CD4-positive, alpha-beta memory T cell (primary cell): ENCODE measurements around the gene THOP1. TPM values are rescaled to one million over a fixed set of nuclear protein-coding genes. Genes with fewer than 3 reads are reported as not detected.

ENCODE experiments used
- CTCF ChIA-PET: fragments of 350-600 bp; sonication (Branson Sonifier 250); formaldehyde crosslinking; loops from one replicate; lab custom pipeline; 2021; ENCODE audit warnings: inconsistent platforms; ENCODE audit not compliant: partially characterized antibody; lab: Charles Lee
- POLR2A ChIA-PET: fragments of 350-600 bp; sonication (Branson Sonifier 250); formaldehyde crosslinking; loops from one replicate; lab custom pipeline; 2021; ENCODE audit not compliant: partially characterized antibody; lab: Charles Lee
- DNase-seq, 5 donors: peaks; one replicate each; pipeline versions ENCODE4 v3.0.0 to v3.0.0-alpha.2; 2020 to 2022; ENCODE audit warnings: mixed read lengths in 1 of 5
- H3K27ac ChIP-seq: one replicate; pipeline ENCODE4 v1.7.0; 2013; ENCODE audit warnings: low read depth, low read length
- H3K27me3 ChIP-seq: 2 replicates; pipeline ENCODE4 v1.7.0; 2013; ENCODE audit warnings: mild to moderate bottlenecking, low read length, moderate library complexity; ENCODE audit not compliant: insufficient read depth
- H3K36me3 ChIP-seq: 2 replicates; pipeline ENCODE4 v1.7.0; 2013; ENCODE audit warnings: mild to moderate bottlenecking, low read length, moderate library complexity; ENCODE audit not compliant: insufficient read depth
- H3K4me1 ChIP-seq: 2 replicates; pipeline ENCODE4 v1.7.0; 2013; ENCODE audit warnings: mild to moderate bottlenecking, low read length, moderate library complexity; ENCODE audit not compliant: insufficient read depth
- H3K4me3 ChIP-seq, 2 donors: one replicate each; pipeline ENCODE4 v1.7.0; 2013; ENCODE audit warnings: low read length in 2 of 2, mild to moderate bottlenecking in 1 of 2
- H3K9me3 ChIP-seq, 2 donors: one replicate each; pipeline ENCODE4 v1.7.0; 2013; ENCODE audit warnings: low read length in 2 of 2, control low read depth in 1 of 2; ENCODE audit not compliant: control insufficient read depth in 1 of 2
- H3K27ac Mint-ChIP-seq, 7 donors: one replicate each; pipeline ENCODE4 v1.8.0; 2020 to 2021; ENCODE audit warnings: mixed read lengths in 7 of 7, mild to moderate bottlenecking in 6 of 7, inconsistent platforms in 3 of 7, moderate library complexity in 3 of 7
- H3K27me3 Mint-ChIP-seq, 2 donors: one replicate each; pipeline ENCODE4 v1.8.0; 2020 to 2021; ENCODE audit warnings: mixed read lengths in 2 of 2
- H3K36me3 Mint-ChIP-seq, 2 donors: one replicate each; pipeline ENCODE4 v1.8.0; 2020 to 2021; ENCODE audit warnings: mixed read lengths in 2 of 2, inconsistent platforms in 1 of 2, mild to moderate bottlenecking in 1 of 2
- H3K4me1 Mint-ChIP-seq, 4 donors: one replicate each; pipeline ENCODE4 v1.8.0; 2020 to 2021; ENCODE audit warnings: mixed read lengths in 4 of 4, mild to moderate bottlenecking in 1 of 4
- H3K4me3 Mint-ChIP-seq, 8 donors: one replicate each; pipeline ENCODE4 v1.8.0; 2020 to 2021; ENCODE audit warnings: mixed read lengths in 8 of 8, mild to moderate bottlenecking in 7 of 8, moderate library complexity in 6 of 8, inconsistent platforms in 3 of 8
- H3K9me3 Mint-ChIP-seq, 8 donors: one replicate each; pipeline ENCODE4 v1.8.0; 2020 to 2021; ENCODE audit warnings: mixed read lengths in 8 of 8, mild to moderate bottlenecking in 5 of 8, inconsistent platforms in 3 of 8, moderate library complexity in 1 of 8
- intact Hi-C: fragments of 100-400 bp; cut with micrococcal nuclease; formaldehyde crosslinking; loops from one replicate; pipeline ENCODE4 v1.15.1; 2023
- polyA plus RNA-seq, 2 donors: library from polyadenylated mRNA; unstranded; fragments of 300-500 nt; fragmentation: Illumina TruSeq; gene quantifications; one replicate each; pipeline ENCODE4 v1.2.3, GENCODE V29; 2021
- total RNA-seq, 2 experiments: library from RNA; stranded (reverse); gene quantifications; one replicate each; pipeline ENCODE4 v1.2.3, GENCODE V29; 2021

THOP1 gene
- total and polyA plus RNA-seq, 4 experiments from 2014 or later = 21.6 to 31.9 (median 25.8) TPM

GRCh38 chr19:2804156-2805004 lies 19.1 kb downstream of the THOP1 start:
- peaks cover 24 to 25% of the 10 kb centered on the region in 2 donors for H3K36me3 Mint-ChIP-seq

GRCh38 chr19:2805261-2805900 lies 20.1 kb downstream of the THOP1 start:
- H3K9me3 Mint-ChIP-seq = no peaks in the 10 kb centered on the region
- peaks cover 11% of the 10 kb centered on the region for H3K36me3 ChIP-seq
- H3K27ac ChIP-seq = no peak overlapping the region
- peaks cover 25 to 28% of the 10 kb centered on the region in 2 donors for H3K36me3 Mint-ChIP-seq
- DNase-seq = peak in 1 of 5 donors; percentile 8
- H3K27me3 Mint-ChIP-seq = no peaks in the 10 kb centered on the region
- H3K4me1 ChIP-seq = no peaks in the 10 kb centered on the region
- H3K4me3 Mint-ChIP-seq = no peak overlapping the region
- H3K4me1 Mint-ChIP-seq = peaks cover 0 to 4% (median 0%) of the 10 kb centered on the region in 4 donors
- POLR2A ChIA-PET = no interaction called here
- H3K9me3 ChIP-seq = no peaks in the 10 kb centered on the region
- no peak overlapping the region for H3K4me3 ChIP-seq
- no peak overlapping the region for H3K27ac Mint-ChIP-seq
- CTCF ChIA-PET = no interaction called here
- intact Hi-C loops = no loop called here
- H3K27me3 ChIP-seq = no peaks in the 10 kb centered on the region

More at GRCh38 chr19:2804156-2805004, 19.1 kb downstream of the THOP1 start:
- H3K4me3 ChIP-seq = no peak overlapping the region
- H3K36me3 ChIP-seq = peaks cover 11% of the 10 kb centered on the region
- no peaks in the 10 kb centered on the region for H3K9me3 ChIP-seq
- POLR2A ChIA-PET = interaction anchor here (1.2 kb wide), 1 partner anchor 19 kb away, joined by 3 read pairs; the partner anchor contains the start of gene THOP1
- CTCF ChIA-PET = no interaction called here
- H3K27me3 ChIP-seq = no peaks in the 10 kb centered on the region
- no peaks in the 10 kb centered on the region for H3K9me3 Mint-ChIP-seq
- no peak overlapping the region for H3K27ac Mint-ChIP-seq
- intact Hi-C loops = no loop called here
- peaks cover 0 to 4% (median 0%) of the 10 kb centered on the region in 4 donors for H3K4me1 Mint-ChIP-seq
- peak in 1 of 5 donors; percentile 12 for DNase-seq
- H3K27me3 Mint-ChIP-seq = no peaks in the 10 kb centered on the region
- H3K4me1 ChIP-seq = no peaks in the 10 kb centered on the region
- H3K4me3 Mint-ChIP-seq = no peak overlapping the region
- H3K27ac ChIP-seq = no peak overlapping the region

- intact Hi-C loops = no loop called here
- Mint-ChIP-seq H3K27ac (no peak overlapping the region), H3K36me3 (peaks cover 23 to 25% of the 10 kb centered on the region in 2 donors), H3K27me3 (no peaks in the 10 kb centered on the region), H3K9me3 (no peaks in the 10 kb centered on the region), H3K4me1 (peaks cover 0 to 4% (median 0%) of the 10 kb centered on the region in 4 donors), H3K4me3 (no peak overlapping the region)
- H3K27me3 ChIP-seq = no peaks in the 10 kb centered on the region
- peak in 1 of 5 donors; percentile 38 for DNase-seq
- no peaks in the 10 kb centered on the region for H3K9me3 ChIP-seq
- H3K27ac ChIP-seq = no peak overlapping the region
- CTCF ChIA-PET = no interaction called here
- H3K4me3 ChIP-seq = no peak overlapping the region
- POLR2A ChIA-PET = no interaction called here
- H3K36me3 ChIP-seq = peaks cover 11% of the 10 kb centered on the region
- H3K4me1 ChIP-seq = no peaks in the 10 kb centered on the region
Measured at GRCh38 chr19:2805991-2806649, 20.8 kb downstream of the THOP1 start.

GRCh38 chr19:2806736-2807378 lies 21.6 kb downstream of the THOP1 start:
- no peaks in the 10 kb centered on the region for H3K9me3 ChIP-seq
- H3K4me3 ChIP-seq = no peak overlapping the region
- peaks cover 9% of the 10 kb centered on the region for H3K36me3 ChIP-seq
- Mint-ChIP-seq H3K36me3 (peaks cover 23% of the 10 kb centered on the region in 2 donors), H3K4me1 (peaks cover 0 to 4% (median 0%) of the 10 kb centered on the region in 4 donors), H3K27me3 (no peaks in the 10 kb centered on the region), H3K4me3 (no peak overlapping the region), H3K27ac (no peak overlapping the region), H3K9me3 (no peaks in the 10 kb centered on the region)
- no peaks in the 10 kb centered on the region for H3K27me3 ChIP-seq
- intact Hi-C loops = no loop called here
- ChIA-PET CTCF (no interaction called here), POLR2A (no interaction called here)
- no peak for DNase-seq
- no peak overlapping the region for H3K27ac ChIP-seq
- H3K4me1 ChIP-seq = no peaks in the 10 kb centered on the region

GRCh38 chr19:2807379-2808128 lies 22.3 kb downstream of the THOP1 start:
- Histone ChIP-seq H3K36me3 (peaks cover 8% of the 10 kb centered on the region), H3K27me3 (no peaks in the 10 kb centered on the region), H3K9me3 (no peaks in the 10 kb centered on the region), H3K4me1 (no peaks in the 10 kb centered on the region), H3K27ac (no peak overlapping the region), H3K4me3 (no peak overlapping the region)
- ChIA-PET CTCF (no interaction called here), POLR2A (no interaction called here)
- Mint-ChIP-seq H3K4me1 (peaks cover 0 to 2% (median 0%) of the 10 kb centered on the region in 4 donors), H3K4me3 (no peak overlapping the region), H3K9me3 (no peaks in the 10 kb centered on the region), H3K27ac (no peak overlapping the region), H3K27me3 (no peaks in the 10 kb centered on the region), H3K36me3 (peaks cover 19 to 20% of the 10 kb centered on the region in 2 donors)
- DNase-seq = no peak
- intact Hi-C loops = no loop called here

- Mint-ChIP-seq H3K4me3 (no peak overlapping the region), H3K27me3 (no peaks in the 10 kb centered on the region), H3K9me3 (no peaks in the 10 kb centered on the region), H3K4me1 (no peaks in the 10 kb centered on the region), H3K36me3 (peaks cover 16 to 17% of the 10 kb centered on the region in 2 donors), H3K27ac (no peak overlapping the region)
- Histone ChIP-seq H3K27me3 (no peaks in the 10 kb centered on the region), H3K27ac (no peak overlapping the region), H3K9me3 (no peaks in the 10 kb centered on the region), H3K4me3 (no peak overlapping the region), H3K36me3 (peaks cover 8% of the 10 kb centered on the region), H3K4me1 (no peaks in the 10 kb centered on the region)
- intact Hi-C loops = no loop called here
- CTCF ChIA-PET = no interaction called here
- POLR2A ChIA-PET = no interaction called here
- no peak for DNase-seq
Measured at GRCh38 chr19:2808129-2808941, 23.0 kb downstream of the THOP1 start.
